HG03442 (cell line): ENCODE results near the gene CDK5RAP1.

Experiments
- ATAC-seq: cut with Tn5 transposase; IDR thresholded peaks from one replicate; pipeline ENCODE4 v1.9.1; 2021; ENCODE audit warnings: mild to moderate bottlenecking, moderate library complexity; ENCODE audit not compliant: unreplicated experiment

CDK5RAP1 gene

GRCh38 chr20:33423141-33423834 is 22.0 kb upstream of the CDK5RAP1 start:
- ATAC-seq = no peak

DNA sequence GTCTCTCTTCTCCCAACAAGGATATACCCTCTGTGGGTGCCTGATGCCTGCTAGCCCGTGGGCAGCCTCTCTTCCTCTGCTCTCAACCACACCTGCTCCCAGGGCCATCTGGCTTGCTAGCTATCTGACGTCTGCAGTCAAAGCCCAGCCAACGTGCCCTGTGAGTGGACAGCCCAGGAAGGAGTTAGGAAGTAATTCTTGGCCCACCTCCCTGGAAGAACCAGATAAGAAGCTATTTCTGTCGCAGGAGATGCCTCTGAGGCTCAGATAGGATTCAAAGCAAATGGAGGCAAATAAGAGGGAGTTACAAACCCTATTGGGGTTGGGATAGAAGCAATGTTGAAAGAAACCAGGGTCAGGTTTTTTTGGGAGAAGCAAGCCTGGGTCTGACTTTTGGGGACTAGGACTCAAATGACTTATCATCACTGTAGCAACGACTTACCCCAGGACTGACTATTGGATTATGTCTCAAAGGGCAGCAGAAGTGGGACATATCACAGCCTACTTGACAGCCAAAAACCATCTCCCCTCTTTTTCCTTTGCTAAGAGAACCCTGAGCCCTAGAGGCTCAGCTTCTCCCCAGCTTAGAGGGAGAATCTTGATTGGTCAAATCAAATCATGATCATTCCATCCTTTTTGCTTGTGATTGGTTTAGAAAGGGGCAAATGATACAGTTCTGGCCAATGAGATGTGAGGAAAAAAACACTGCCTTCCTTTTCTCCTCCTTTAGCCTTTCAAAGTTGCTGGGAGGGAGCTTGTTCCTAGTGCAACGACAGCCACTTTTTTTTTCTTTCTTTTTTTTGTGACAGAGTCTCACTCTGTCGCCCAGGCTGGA is 18.0 kb upstream of the CDK5RAP1 start:
- no peak for ATAC-seq

- ATAC-seq = no peak
Observed at GRCh38 chr20:33418033-33418432, 16.7 kb upstream of the CDK5RAP1 start.

GRCh38 chr20:33415948-33416347 is 14.6 kb upstream of the CDK5RAP1 start:
- ATAC-seq = no peak

DNA sequence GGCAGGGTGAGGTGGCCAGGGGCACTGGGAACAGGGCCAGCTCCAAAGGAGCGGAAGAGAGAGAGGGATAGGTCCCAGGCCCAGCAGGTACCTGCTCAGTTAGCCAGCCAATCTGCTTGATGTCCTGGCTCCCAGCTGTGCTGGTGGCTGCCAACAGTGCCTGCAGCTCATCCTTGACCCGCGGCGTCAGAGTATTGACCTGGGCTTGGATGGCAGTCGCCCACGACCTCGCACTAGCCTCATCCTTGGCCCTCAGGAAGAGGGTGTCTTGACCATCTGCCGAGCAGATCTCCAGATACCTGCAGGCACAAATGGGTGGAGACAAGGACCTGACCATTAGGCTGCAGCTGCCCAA is 11.1 kb upstream of the CDK5RAP1 start:
- ATAC-seq = no peak

DNA sequence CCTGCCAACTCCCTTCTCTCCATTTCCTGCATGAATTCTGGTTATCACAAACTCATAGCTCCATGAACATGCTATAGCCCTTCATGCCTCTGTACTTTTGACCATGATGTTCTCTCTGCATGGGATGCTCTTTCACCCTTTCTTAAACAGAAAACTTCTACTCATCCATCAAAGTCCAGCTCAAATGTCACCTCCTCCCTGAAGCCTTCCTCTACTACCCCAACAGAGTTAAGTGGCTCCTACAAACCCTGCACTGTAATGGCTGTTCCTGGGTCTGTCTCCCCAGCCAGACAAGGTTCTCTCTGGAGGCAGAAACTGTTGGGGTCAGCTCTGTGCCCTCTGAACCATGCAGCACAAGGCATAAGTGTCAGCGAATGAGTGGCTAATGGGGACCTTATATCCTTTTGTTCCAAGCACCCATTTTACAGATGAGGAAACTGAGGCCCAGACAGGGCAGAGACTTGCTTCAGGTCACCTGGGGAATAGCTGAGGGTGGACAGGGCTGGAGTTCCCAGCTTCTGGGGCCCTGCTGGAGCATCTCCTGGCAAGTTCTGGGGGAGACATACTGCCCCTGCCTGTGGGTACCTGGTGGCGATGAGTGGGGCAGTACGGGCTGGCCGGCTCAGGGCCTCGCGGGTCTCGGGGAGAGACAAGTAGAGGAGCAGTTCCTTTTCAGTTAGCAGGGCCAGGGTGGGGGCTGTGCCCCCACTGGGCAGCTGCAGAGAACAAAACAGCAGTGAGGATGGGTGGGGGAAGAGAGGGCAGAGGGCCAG is 10.6 kb upstream of the CDK5RAP1 start:
- no peak for ATAC-seq

DNA sequence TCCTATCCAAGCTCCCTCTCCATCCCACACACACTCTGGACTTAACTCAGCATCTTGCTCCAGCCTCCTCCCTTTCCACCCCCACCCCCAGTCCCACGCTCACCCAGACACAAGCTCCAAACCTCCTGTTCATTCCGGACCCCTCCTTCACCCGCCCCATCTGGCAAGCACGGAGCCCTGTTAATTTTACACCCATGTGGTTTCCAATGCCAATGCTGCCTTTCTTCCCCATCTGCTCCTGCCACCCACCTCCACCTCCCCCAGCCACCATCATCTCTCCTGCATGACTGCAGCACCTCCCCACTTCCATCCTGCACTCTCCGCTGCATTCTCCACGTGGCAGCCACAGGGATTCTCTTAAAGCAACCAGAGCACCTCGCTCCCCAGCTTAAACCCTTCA is 9.9 kb upstream of the CDK5RAP1 start:
- no peak for ATAC-seq

- ATAC-seq = no peak
Observed at GRCh38 chr20:33410081-33410742, 8.9 kb upstream of the CDK5RAP1 start.

GRCh38 chr20:33408716-33409654 is 7.7 kb upstream of the CDK5RAP1 start:
- no peak for ATAC-seq

GRCh38 chr20:33408313-33408712 is 7.0 kb upstream of the CDK5RAP1 start:
- no peak for ATAC-seq

- no peak for ATAC-seq
Observed at GRCh38 chr20:33407796-33408195, 6.5 kb upstream of the CDK5RAP1 start.

- no peak for ATAC-seq
Observed at GRCh38 chr20:33407251-33407650, 5.9 kb upstream of the CDK5RAP1 start.

DNA sequence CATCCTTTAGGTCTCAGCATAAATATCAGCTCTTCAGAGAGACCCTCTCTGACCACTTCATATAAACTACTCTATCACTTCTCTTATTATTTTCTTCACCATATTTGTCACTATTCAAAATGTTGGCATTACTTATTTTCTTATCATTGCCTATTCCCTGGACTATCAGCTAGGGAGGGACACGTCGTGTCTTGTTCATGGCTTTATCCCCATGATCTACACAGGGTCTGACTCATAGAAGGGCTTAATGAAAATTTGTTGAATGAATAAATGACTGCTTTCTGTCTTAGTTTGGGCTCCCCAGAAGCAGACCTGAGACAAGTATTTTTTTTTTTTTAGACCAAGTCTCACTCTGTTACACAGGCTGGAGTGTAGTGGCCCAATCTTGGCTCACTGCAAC is 3.0 kb upstream of the CDK5RAP1 start:
- no peak for ATAC-seq

GRCh38 chr20:33401921-33402369 is 626 bp upstream of the CDK5RAP1 start:
- no peak for ATAC-seq

DNA sequence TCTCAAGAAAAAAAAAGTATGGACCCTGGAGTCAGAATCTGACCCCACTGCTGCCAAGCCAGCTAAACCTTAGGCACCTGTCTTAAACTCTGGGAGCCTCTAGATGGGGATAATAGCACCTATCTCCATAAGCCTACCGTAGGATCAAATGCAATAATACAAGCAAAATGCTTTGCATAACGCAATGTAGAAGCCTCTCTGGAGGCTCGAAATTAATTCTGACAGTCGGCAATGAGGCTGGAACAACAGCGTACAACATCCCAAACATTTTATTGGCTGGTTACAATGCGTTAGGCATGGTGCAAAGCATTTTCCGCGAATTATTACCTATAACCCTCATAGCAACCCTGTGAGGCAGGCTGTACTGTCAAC is 521 bp downstream of the CDK5RAP1 start:
- peak; percentile 24 for ATAC-seq

DNA sequence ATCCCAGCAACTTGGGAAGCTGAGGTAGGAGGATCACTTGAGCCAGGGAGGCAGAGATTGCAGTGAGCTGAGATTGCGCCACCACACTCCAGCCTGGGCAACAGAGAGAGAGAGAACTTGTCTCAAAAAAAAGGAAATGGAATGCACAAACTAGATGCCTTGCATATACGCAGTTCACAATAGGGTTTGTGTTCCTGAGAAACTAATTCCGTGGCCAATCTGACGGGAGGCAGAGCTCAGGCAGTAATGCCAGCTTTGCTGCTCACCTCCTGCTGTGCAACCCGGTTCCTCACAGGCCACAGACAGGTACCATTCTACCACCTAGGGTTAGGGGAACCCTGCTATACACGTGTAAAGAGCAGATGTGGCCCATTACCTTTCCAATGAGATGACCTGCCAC is 1.4 kb downstream of the CDK5RAP1 start:
- no peak for ATAC-seq

DNA sequence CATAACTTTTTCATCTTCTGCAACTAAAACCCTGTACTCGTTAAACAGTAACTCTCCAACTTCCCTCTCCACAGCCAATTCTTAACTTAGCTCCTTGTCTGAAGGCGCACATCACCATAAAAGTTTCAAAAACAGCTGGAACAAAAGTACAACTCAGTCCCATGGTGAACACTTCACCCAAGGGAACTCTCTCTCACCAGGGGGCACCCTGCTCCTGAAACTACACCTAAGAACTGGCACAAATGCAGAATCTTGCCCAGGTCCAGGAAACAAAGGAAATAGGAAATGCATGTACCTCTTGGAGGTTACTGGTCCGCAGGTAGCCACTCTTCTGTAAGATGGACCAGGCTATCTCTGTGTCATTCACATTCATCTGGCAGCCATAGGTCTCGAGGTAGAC is 6.6 kb downstream of the CDK5RAP1 start:
- no peak for ATAC-seq

DNA sequence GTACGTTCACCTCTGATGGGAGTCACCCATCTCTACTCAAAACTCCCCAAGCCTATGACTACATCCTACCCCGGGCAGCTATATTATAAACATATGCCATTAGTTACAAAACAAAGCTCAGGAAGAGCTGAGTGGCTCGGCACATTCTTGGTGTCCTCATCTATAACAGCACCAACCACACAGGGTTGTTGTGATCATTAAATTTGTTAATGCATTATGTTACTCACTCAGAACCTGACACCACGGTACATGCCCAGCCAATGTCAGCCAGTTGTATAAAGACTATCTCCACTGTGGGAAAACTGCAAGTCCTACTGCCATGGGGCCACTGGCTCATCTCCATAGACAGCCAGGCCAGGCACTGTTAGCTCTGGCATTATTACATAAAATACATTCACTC is 7.7 kb downstream of the CDK5RAP1 start:
- ATAC-seq = no peak

DNA sequence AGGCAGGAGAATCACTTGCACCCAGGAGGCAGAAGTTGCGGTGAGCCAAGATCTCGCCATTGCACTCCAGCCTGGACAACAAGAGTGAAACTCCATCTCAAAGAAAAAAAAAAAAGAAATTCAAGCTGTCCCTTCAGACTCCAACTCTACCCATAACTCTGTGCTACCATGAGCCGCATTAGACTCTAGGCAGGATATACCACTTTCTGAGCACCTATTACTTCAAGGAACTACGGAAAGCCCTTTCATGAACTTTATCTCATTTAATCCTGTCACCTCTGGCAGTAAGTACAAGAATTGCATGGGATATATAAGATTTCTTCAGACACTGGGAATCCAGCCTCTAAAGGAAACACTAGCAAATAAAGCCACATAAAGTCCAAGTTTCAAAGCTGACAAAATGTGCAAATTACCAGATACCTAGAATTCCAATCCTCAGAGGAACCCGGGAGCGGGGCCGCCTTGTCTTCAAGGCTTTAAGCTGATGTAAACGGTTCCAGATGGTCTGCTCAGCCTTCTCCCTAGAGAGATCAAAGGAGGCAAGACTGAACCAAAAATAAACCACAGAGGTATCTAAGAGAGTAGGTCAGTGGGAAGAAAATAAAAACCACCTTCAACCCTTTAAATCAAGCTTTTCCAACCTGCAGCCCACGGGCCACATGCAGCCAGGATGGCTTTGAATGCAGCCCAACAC is 9.4 kb downstream of the CDK5RAP1 start:
- ATAC-seq = no peak
